Measurements from ENCODE around the gene AGBL1. TPM values are rescaled to one million over a fixed set of nuclear protein-coding genes. Genes with fewer than 3 reads are reported as not detected.
"Not testable (repeated sequence)": the region's sequence is repeated elsewhere in the genome, so short reads cannot be mapped to it uniquely, and the experiment has no call there.

The AGBL1 gene
- total RNA-seq, 1 experiment from 2014 or later = under 0.01 TPM

- no peak for DNase-seq (ENCODE audit: low read depth)
Observed at GRCh38 chr15:86916671-86917360, 837.1 kb downstream of the AGBL1 start.

- DNase-seq (ENCODE audit: low read depth) = no peak
Observed at GRCh38 chr15:86917361-86917671, 837.6 kb downstream of the AGBL1 start.

- DNase-seq (ENCODE audit: low read depth) = no peak
Observed at GRCh38 chr15:86919581-86919980, 839.9 kb downstream of the AGBL1 start.

GRCh38 chr15:86929461-86929860 is 849.8 kb downstream of the AGBL1 start:
- no peak for DNase-seq (ENCODE audit: low read depth)

- DNase-seq (ENCODE audit: low read depth) = no peak
Observed at GRCh38 chr15:86932456-86932855, 852.8 kb downstream of the AGBL1 start.

- DNase-seq (ENCODE audit: low read depth) = no peak
Observed at GRCh38 chr15:86935841-86936240, 856.2 kb downstream of the AGBL1 start.

GRCh38 chr15:86942285-86942684 is 862.6 kb downstream of the AGBL1 start:
- no peak for DNase-seq (ENCODE audit: low read depth)

- DNase-seq (ENCODE audit: low read depth) = no peak
Observed at GRCh38 chr15:86948719-86949118, 869.0 kb downstream of the AGBL1 start.

GRCh38 chr15:86959254-86959653 is 879.6 kb downstream of the AGBL1 start:
- no peak for DNase-seq (ENCODE audit: low read depth)

GRCh38 chr15:86961669-86962068 is 882.0 kb downstream of the AGBL1 start:
- no peak for DNase-seq (ENCODE audit: low read depth)

GRCh38 chr15:86964271-86964670 is 884.6 kb downstream of the AGBL1 start:
- no peak for DNase-seq (ENCODE audit: low read depth)

- no peak for DNase-seq (ENCODE audit: low read depth)
Observed at GRCh38 chr15:86968244-86968643, 888.6 kb downstream of the AGBL1 start.

GRCh38 chr15:86969364-86969763 is 889.7 kb downstream of the AGBL1 start:
- no peak for DNase-seq (ENCODE audit: low read depth)

- DNase-seq (ENCODE audit: low read depth) = no peak
Observed at GRCh38 chr15:86973284-86973844, 893.7 kb downstream of the AGBL1 start.

GRCh38 chr15:86988033-86988432 is 908.4 kb downstream of the AGBL1 start:
- no peak for DNase-seq (ENCODE audit: low read depth)

GRCh38 chr15:87021751-87022150 is 942.1 kb downstream of the AGBL1 start:
- DNase-seq (ENCODE audit: low read depth) = no peak

GRCh38 chr15:87031540-87032230 is 952.0 kb downstream of the AGBL1 start:
- DNase-seq (ENCODE audit: low read depth) = no peak

GRCh38 chr15:87032295-87032694 is 952.6 kb downstream of the AGBL1 start:
- DNase-seq (ENCODE audit: low read depth) = no peak

GRCh38 chr15:87033056-87033455 is 953.4 kb downstream of the AGBL1 start:
- DNase-seq (ENCODE audit: low read depth) = peak; percentile 10

- no peak for DNase-seq (ENCODE audit: low read depth)
Observed at GRCh38 chr15:87034886-87035285, 955.2 kb downstream of the AGBL1 start.

GRCh38 chr15:87038404-87038803 is 958.7 kb downstream of the AGBL1 start:
- DNase-seq (ENCODE audit: low read depth) = no peak

- DNase-seq (ENCODE audit: low read depth) = not testable (repeated sequence)
Observed at GRCh38 chr15:87042619-87043018, 962.9 kb downstream of the AGBL1 start.

- DNase-seq (ENCODE audit: low read depth) = peak; percentile 5
Observed at GRCh38 chr15:87045746-87046145, 966.1 kb downstream of the AGBL1 start.

All from LHCN-M2 (cell line).